ENCODE data around the gene RPLP1. TPM values are rescaled to one million over a fixed set of nuclear protein-coding genes. Genes with fewer than 3 reads are reported as not detected.

Gene RPLP1
- total and polyA plus RNA-seq, 9 of the 15 experiments (the other 6 are each of a cell fraction or from before 2014, with no cell fraction given): 76.3 to 3,053 (median 847) TPM

- no peak for TF ChIP-seq ZNF407 (IDR thresholded peaks at IDR 0.05; ENCODE audit: low read depth)
- TF ChIP-seq PRMT5 (CRISPR knock-in tag; IDR thresholded peaks at IDR 0.05): no peak
- peak; percentile 66 for TF ChIP-seq L3MBTL2 (IDR thresholded peaks at IDR 0.05)
- no peak for TF ChIP-seq NR4A1 (CRISPR knock-in tag; IDR thresholded peaks at IDR 0.05)
- no peak for TF ChIP-seq NR4A1 (tag; IDR thresholded peaks at IDR 0.05)
- TF ChIP-seq ZNF280B (CRISPR knock-in tag; IDR thresholded peaks at IDR 0.05): no peak
- TF ChIP-seq ZMIZ1 (IDR thresholded peaks at IDR 0.05; ENCODE audit: low read depth in 2 of 2, low read length in 2 of 2): no peak
- TF ChIP-seq ZNF830 (CRISPR knock-in tag; IDR thresholded peaks at IDR 0.05): no peak
- no peak for TF ChIP-seq CBX5 (IDR thresholded peaks at IDR 0.05; ENCODE audit: borderline replicate concordance, low read depth)
- TF ChIP-seq MEF2D (tag; conservative IDR thresholded peaks at IDR 0.05; ENCODE audit: low read depth): no peak
- peak; percentile 84 for TF ChIP-seq POLR2G (IDR thresholded peaks at IDR 0.05; ENCODE audit: low read depth, low read length)
- no peak for TF ChIP-seq NR3C1 (CRISPR knock-in tag; IDR thresholded peaks at IDR 0.05)
- TF ChIP-seq LARP7 (IDR thresholded peaks at IDR 0.05): 0 out of 2 replicates have a peak, but pooled peaks have one; percentile 18
- no peak for TF ChIP-seq TSC22D4 (tag; IDR thresholded peaks at IDR 0.05)
- no peak for TF ChIP-seq KHSRP (IDR thresholded peaks at IDR 0.05)
- no peak for TF ChIP-seq ZNF444 (CRISPR knock-in tag; IDR thresholded peaks at IDR 0.05)
- TF ChIP-seq SMAD2 (IDR thresholded peaks at IDR 0.05; ENCODE audit: low read depth, low read length): no peak
These were observed 10.0 kb downstream of the RPLP1 start (continued) for GRCh38 chr15:69462493-69463181.

All from K562 (cell line).